Measurements from ENCODE around the gene MVB12A. TPM values are rescaled to one million over a fixed set of nuclear protein-coding genes. Genes with fewer than 3 reads are reported as not detected.

Gene MVB12A
- total and polyA plus RNA-seq, 2 donors (not counting 3 experiments of a cell fraction or from before 2014, with no cell fraction given) = 63.3 to 88.8 TPM

GRCh38 chr19:17420475-17420924 is 653 bp downstream of the MVB12A start:
- intact Hi-C loops (cut with micrococcal nuclease) = loop anchor here (1.0 kb wide), 1 partner anchor 25 kb away; no protein-coding TSS in a partner anchor
- dilution Hi-C loops (cut with MboI; ENCODE audit: extremely low pct_ligation_motif_present, low sequenced_read_pairs) = no loop called here
- Histone ChIP-seq H3K27me3 (ENCODE audit: control insufficient read depth in 2 of 2, insufficient read depth in 2 of 2, low read length in 2 of 2) (no peaks in the 10 kb centered on the region), H3K9ac (replicated peaks; ENCODE audit: extremely low read depth, insufficient read depth, low read length) (no peak overlapping the region), H3K27ac (ENCODE audit: insufficient read depth, low read depth, low read length) (no peak overlapping the region), H4K20me1 (replicated peaks; ENCODE audit: control insufficient read depth, extremely low read depth, insufficient read depth, low read length) (no peaks in the 10 kb centered on the region), H3K4me2 (ENCODE audit: insufficient read depth, low read length) (peak overlapping the region; percentile 36), H3K4me1 (ENCODE audit: control insufficient read depth, extremely low read depth, insufficient read depth, low read length) (peaks cover 14% of the 10 kb centered on the region), H3K9me1 (replicated peaks; ENCODE audit: control insufficient read depth, extremely low read depth, insufficient read depth, low read length) (no peaks in the 10 kb centered on the region), H2AFZ (ENCODE audit: low read depth, low read length) (peak overlapping the region; percentile 81), H3K4me3 (replicated peaks in 1 of 3; ENCODE audit: insufficient read depth in 1 of 3, low read depth in 1 of 3, low read length in 3 of 3) (peak overlapping the region; percentile 66 to 79 (median 68)), H3K36me3 (ENCODE audit: control insufficient read depth in 2 of 2, extremely low read depth in 1 of 2, insufficient read depth in 2 of 2, low read length in 2 of 2) (no peaks in the 10 kb centered on the region), H3K79me2 (ENCODE audit: control insufficient read depth, insufficient read depth, low read length) (no peaks in the 10 kb centered on the region), H3K9me3 (replicated peaks; ENCODE audit: control insufficient read depth, insufficient read depth, low read length) (no peaks in the 10 kb centered on the region)
- FAIRE-seq (peak; percentile 73), DNase-seq (ENCODE audit: low read depth, low spot score) (peak; percentile 67)
- TF ChIP-seq MAX (IDR thresholded peaks at IDR 0.05; ENCODE audit: insufficient read depth, insufficient read length) = no peak
- peak; percentile 13 for TF ChIP-seq POLR2A (IDR thresholded peaks at IDR 0.05; ENCODE audit: low read depth, low read length)
- TF ChIP-seq CTCF (IDR thresholded peaks at IDR 0.05; ENCODE audit: extremely low read depth in 1 of 2, insufficient read depth in 1 of 2, low read depth in 1 of 2, low read length in 2 of 2) = peak; percentile 8 to 39
- POLR2A ChIA-PET = no interaction called here
- BruUV-seq (replicated peaks) = TSS peak; percentile 11
- CTCF ChIA-PET = interaction anchor here (1.0 to 1.5 kb wide), 3 partner anchors 15 to 26 kb away, joined by 3 to 12 read pairs (median 5); partner anchors contain the start of genes BST2 and CCDC194

GRCh38 chr19:17421942-17422341 is 2.1 kb downstream of the MVB12A start:
- Histone ChIP-seq H3K9me3 (replicated peaks; ENCODE audit: control insufficient read depth, insufficient read depth, low read length) (no peaks in the 10 kb centered on the region), H2AFZ (ENCODE audit: low read depth, low read length) (no peak overlapping the region), H3K79me2 (ENCODE audit: control insufficient read depth, insufficient read depth, low read length) (no peaks in the 10 kb centered on the region), H4K20me1 (replicated peaks; ENCODE audit: control insufficient read depth, extremely low read depth, insufficient read depth, low read length) (no peaks in the 10 kb centered on the region), H3K27me3 (ENCODE audit: control insufficient read depth in 2 of 2, insufficient read depth in 2 of 2, low read length in 2 of 2) (no peaks in the 10 kb centered on the region), H3K4me3 (replicated peaks in 1 of 3; ENCODE audit: insufficient read depth in 1 of 3, low read depth in 1 of 3, low read length in 3 of 3) (no peak overlapping the region), H3K27ac (ENCODE audit: insufficient read depth, low read depth, low read length) (no peak overlapping the region), H3K36me3 (ENCODE audit: control insufficient read depth in 2 of 2, extremely low read depth in 1 of 2, insufficient read depth in 2 of 2, low read length in 2 of 2) (no peaks in the 10 kb centered on the region), H3K9ac (replicated peaks; ENCODE audit: extremely low read depth, insufficient read depth, low read length) (no peak overlapping the region), H3K4me1 (ENCODE audit: control insufficient read depth, extremely low read depth, insufficient read depth, low read length) (peaks cover 14% of the 10 kb centered on the region), H3K4me2 (ENCODE audit: insufficient read depth, low read length) (no peak overlapping the region), H3K9me1 (replicated peaks; ENCODE audit: control insufficient read depth, extremely low read depth, insufficient read depth, low read length) (no peaks in the 10 kb centered on the region)
- FAIRE-seq = no peak
- ChIA-PET CTCF (no interaction called here), POLR2A (no interaction called here)
- TF ChIP-seq CTCF (IDR thresholded peaks at IDR 0.05; ENCODE audit: extremely low read depth in 1 of 2, insufficient read depth in 1 of 2, low read depth in 1 of 2, low read length in 2 of 2) (no peak), EZH2 (IDR thresholded peaks at IDR 0.05; ENCODE audit: borderline replicate concordance, low read depth, low read length, severe bottlenecking) (no peak), POLR2A (IDR thresholded peaks at IDR 0.05; ENCODE audit: low read depth, low read length) (no peak), GATA2 (IDR thresholded peaks at IDR 0.05; ENCODE audit: insufficient read depth, insufficient read length, low read depth, low read length) (no peak), FOS (IDR thresholded peaks at IDR 0.05; ENCODE audit: borderline replicate concordance, insufficient read depth, low read length) (no peak), MYC (IDR thresholded peaks at IDR 0.05; ENCODE audit: low read depth, low read length) (no peak), MAX (IDR thresholded peaks at IDR 0.05; ENCODE audit: insufficient read depth, insufficient read length) (no peak), POLR2AphosphoS5 (IDR thresholded peaks at IDR 0.05; ENCODE audit: insufficient read depth, low read depth, low read length) (no peak), JUN (IDR thresholded peaks at IDR 0.05; ENCODE audit: borderline replicate concordance, insufficient read depth, insufficient read length, low read depth) (no peak)
- no TSS peak for BruUV-seq (replicated peaks)
- dilution Hi-C loops (cut with MboI; ENCODE audit: extremely low pct_ligation_motif_present, low sequenced_read_pairs) (no loop called here), intact Hi-C loops (cut with micrococcal nuclease) (no loop called here)
- no peak for DNase-seq (ENCODE audit: low read depth, low spot score)
